ENCODE results near the gene TGM1.

- TF ChIP-seq POLR2A (IDR thresholded peaks at IDR 0.05), result no peak
- no peak for TF ChIP-seq CTCF (IDR thresholded peaks at IDR 0.05)
Measured at GRCh38 chr14:24226473-24226872, 36.5 kb downstream of the TGM1 start.
